Astrocyte (in vitro differentiated cells and primary cell): Measurements from ENCODE around the gene ACOT2.
"Not testable (repeated sequence)": the region's sequence is repeated elsewhere in the genome, so short reads cannot be mapped to it uniquely, and the experiment has no call there.

Source experiments
- EZH2 ChIP-seq: IDR thresholded peaks from 2 replicates; pipeline ENCODE4 v1.6.1; 2012; ENCODE audit warnings: mild to moderate bottlenecking, low read length, inconsistent platforms; ENCODE audit not compliant: insufficient read depth
- TF ChIP-seq, protein P1 (sequence below): IDR thresholded peaks from 2 replicates; pipeline ENCODE4 v1.5.1; 2011; ENCODE audit warnings: low read depth, mild to moderate bottlenecking, inconsistent platforms, low read length, moderate library complexity; ENCODE audit not compliant: insufficient read depth

DNA sequence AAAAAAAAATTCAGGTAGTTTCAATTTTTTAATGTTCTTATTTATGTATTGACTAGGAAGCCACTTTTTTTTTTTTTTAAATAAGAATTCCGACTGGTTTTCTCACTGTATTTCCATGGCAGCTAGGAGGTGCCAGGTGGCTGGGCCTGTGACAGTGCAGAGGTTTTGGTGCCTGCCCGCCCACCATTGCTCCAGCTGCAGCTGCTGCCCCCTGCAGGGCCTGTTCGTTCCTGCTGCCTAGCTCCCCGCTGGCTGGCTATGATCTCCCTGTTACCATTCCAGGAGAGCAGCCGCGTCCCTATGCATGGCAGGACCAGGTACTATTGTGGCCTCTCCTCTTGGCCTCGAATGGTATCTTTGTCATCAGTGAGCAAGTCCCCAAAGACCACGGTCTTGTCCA, 1.9 kb downstream of the ACOT2 start:
- TF ChIP-seq, protein P1, sequence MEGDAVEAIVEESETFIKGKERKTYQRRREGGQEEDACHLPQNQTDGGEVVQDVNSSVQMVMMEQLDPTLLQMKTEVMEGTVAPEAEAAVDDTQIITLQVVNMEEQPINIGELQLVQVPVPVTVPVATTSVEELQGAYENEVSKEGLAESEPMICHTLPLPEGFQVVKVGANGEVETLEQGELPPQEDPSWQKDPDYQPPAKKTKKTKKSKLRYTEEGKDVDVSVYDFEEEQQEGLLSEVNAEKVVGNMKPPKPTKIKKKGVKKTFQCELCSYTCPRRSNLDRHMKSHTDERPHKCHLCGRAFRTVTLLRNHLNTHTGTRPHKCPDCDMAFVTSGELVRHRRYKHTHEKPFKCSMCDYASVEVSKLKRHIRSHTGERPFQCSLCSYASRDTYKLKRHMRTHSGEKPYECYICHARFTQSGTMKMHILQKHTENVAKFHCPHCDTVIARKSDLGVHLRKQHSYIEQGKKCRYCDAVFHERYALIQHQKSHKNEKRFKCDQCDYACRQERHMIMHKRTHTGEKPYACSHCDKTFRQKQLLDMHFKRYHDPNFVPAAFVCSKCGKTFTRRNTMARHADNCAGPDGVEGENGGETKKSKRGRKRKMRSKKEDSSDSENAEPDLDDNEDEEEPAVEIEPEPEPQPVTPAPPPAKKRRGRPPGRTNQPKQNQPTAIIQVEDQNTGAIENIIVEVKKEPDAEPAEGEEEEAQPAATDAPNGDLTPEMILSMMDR = not testable (repeated sequence)
- TF ChIP-seq EZH2 = not testable (repeated sequence)
